GM12891 (cell line): ENCODE measurements around the gene RASGRP3.

ENCODE experiments used
- POLR2A ChIP-seq: IDR thresholded peaks from 2 replicates; pipeline ENCODE4 v1.6.1; 2011; ENCODE audit warnings: low read depth, low read length, control low read depth
- POLR2AphosphoS5 ChIP-seq: IDR thresholded peaks from 2 replicates; pipeline ENCODE4 v1.6.1; 2011; ENCODE audit warnings: low read depth, low read length, control low read depth
- TAF1 ChIP-seq: IDR thresholded peaks from 2 replicates; pipeline ENCODE4 v1.6.1; 2011; ENCODE audit warnings: low read depth, low read length, control low read depth

DNA sequence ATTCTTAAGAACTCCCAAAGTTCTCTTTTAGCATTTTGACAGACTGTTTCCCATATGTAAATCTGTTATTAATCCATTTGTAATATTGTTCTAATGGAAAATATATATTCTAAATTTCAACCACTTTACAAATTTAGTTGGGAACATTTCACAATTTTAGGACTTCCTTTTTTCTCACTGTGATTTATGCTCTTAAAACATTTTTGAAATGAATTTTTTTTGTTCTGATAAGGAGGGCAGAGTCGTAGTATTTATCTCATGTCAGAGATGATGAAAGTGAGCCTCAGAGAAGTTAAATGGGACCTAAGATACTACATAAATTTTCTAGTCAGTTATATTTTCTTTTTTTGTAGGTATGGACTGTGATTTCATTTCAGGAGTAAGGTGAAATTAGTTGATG is 26.6 kb downstream of the RASGRP3 start:
- no peak for TF ChIP-seq POLR2AphosphoS5
- no peak for TF ChIP-seq POLR2A
- TF ChIP-seq TAF1: no peak
